PFSK-1 (cell line): ENCODE results near the gene NT5C3A.

Experiments
- POLR2AphosphoS5 ChIP-seq: IDR thresholded peaks from 2 replicates; pipeline ENCODE4 v1.6.1; 2012; ENCODE audit warnings: low read depth, mild to moderate bottlenecking, control low read depth, low read length, moderate library complexity
- TAF1 ChIP-seq: IDR thresholded peaks from 2 replicates; pipeline ENCODE4 v1.6.1; 2012; ENCODE audit warnings: low read length, control low read depth, borderline replicate concordance; ENCODE audit not compliant: insufficient read depth

DNA sequence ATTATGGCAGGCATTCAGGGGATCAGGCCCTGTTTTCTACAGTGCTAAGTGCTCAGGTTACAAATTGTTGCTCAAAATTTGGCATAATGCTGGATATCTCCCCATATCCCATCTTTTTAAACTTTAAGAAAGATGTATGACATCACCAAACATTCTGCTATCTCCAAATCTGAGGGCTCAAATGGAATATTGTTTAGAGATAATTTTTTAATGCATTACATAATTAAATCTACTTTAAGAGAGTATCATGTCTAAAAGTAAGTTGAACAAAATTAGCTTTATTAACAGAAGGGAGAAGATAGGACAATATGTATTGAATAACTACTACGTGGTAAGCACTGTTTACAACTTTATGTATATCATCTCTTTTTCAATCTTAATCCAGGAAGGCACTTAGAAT lies 13.9 kb downstream of the NT5C3A start:
- no peak for TF ChIP-seq POLR2AphosphoS5
- TF ChIP-seq TAF1 = no peak
